ENCODE data around the gene LGR4. TPM values are rescaled to one million over a fixed set of nuclear protein-coding genes. Genes with fewer than 3 reads are reported as not detected.

LGR4 gene
- total and polyA plus RNA-seq, 10 donors = 1.5 to 47.2 (median 27.0) TPM

GRCh38 chr11:27373856-27374602 lies 98.6 kb downstream of the LGR4 start:
- no peak for DNase-seq
- peaks cover 0 to 56% (median 3%) of the 10 kb centered on the region in 6 donors for H3K36me3 ChIP-seq
- intact Hi-C loops (cut with DNase I; ENCODE audit: low total_unique reads) = no loop called here
- H3K27me3 ChIP-seq (replicated peaks in 1 of 7) = no peaks in the 10 kb centered on the region
- H3K9me3 ChIP-seq = no peaks in the 10 kb centered on the region
- H3K27ac ChIP-seq = no peak overlapping the region
- no peak for TF ChIP-seq POLR2A (IDR thresholded peaks at IDR 0.05)
- TF ChIP-seq, protein P1, sequence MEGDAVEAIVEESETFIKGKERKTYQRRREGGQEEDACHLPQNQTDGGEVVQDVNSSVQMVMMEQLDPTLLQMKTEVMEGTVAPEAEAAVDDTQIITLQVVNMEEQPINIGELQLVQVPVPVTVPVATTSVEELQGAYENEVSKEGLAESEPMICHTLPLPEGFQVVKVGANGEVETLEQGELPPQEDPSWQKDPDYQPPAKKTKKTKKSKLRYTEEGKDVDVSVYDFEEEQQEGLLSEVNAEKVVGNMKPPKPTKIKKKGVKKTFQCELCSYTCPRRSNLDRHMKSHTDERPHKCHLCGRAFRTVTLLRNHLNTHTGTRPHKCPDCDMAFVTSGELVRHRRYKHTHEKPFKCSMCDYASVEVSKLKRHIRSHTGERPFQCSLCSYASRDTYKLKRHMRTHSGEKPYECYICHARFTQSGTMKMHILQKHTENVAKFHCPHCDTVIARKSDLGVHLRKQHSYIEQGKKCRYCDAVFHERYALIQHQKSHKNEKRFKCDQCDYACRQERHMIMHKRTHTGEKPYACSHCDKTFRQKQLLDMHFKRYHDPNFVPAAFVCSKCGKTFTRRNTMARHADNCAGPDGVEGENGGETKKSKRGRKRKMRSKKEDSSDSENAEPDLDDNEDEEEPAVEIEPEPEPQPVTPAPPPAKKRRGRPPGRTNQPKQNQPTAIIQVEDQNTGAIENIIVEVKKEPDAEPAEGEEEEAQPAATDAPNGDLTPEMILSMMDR (IDR thresholded peaks at IDR 0.05 in 8 of 11, conservative IDR thresholded peaks at IDR 0.05 in 3 of 11) = no peak
- no peak for TF ChIP-seq POLR2AphosphoS5 (IDR thresholded peaks at IDR 0.05)
- WGBS, 5 donors = 86 to 94% (median 92%) methylated on average over 6 of the region's 6 CpGs
- H3K4me1 ChIP-seq = no peaks in the 10 kb centered on the region
- no peak overlapping the region for H3K4me3 ChIP-seq

- Histone ChIP-seq H3K27me3 (replicated peaks in 1 of 7) (no peaks in the 10 kb centered on the region), H3K27ac (no peak overlapping the region), H3K4me1 (no peaks in the 10 kb centered on the region), H3K4me3 (no peak overlapping the region), H3K36me3 (peaks cover 0 to 55% (median 4%) of the 10 kb centered on the region in 6 donors), H3K9me3 (no peaks in the 10 kb centered on the region)
- WGBS, 5 donors = 88 to 94% (median 89%) methylated on average over 3 of the region's 3 CpGs
- intact Hi-C loops (cut with DNase I; ENCODE audit: low total_unique reads) = no loop called here
- TF ChIP-seq POLR2AphosphoS5 (IDR thresholded peaks at IDR 0.05) = no peak
- DNase-seq = no peak
These were observed 99.2 kb downstream of the LGR4 start for GRCh38 chr11:27373392-27373791.

DNA sequence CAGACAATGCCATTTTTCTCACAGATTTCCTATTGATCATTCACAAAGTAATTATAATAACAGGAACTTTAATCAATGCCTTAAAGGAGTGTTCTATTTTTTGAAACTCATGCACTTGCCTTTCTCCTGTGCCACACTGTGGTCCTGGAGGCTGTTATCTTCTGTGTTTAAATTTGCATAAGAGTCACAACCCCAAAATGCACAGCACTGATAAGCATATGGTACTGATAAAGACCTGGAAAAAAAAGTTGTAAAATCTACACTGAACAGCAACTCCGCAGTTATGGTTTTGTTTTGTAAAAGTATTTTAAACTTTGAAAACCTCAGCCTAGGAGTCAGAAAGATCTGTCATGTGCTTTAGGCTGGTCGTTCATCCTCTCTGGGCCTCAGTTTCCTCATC lies 100.4 kb downstream of the LGR4 start:
- no peak overlapping the region for H3K27ac ChIP-seq
- no peak overlapping the region for H3K4me3 ChIP-seq
- intact Hi-C loops (cut with DNase I; ENCODE audit: low total_unique reads) = no loop called here
- H3K27me3 ChIP-seq (replicated peaks in 1 of 7) = no peaks in the 10 kb centered on the region
- TF ChIP-seq, protein P1 (IDR thresholded peaks at IDR 0.05 in 8 of 11, conservative IDR thresholded peaks at IDR 0.05 in 3 of 11) = no peak
- TF ChIP-seq POLR2A (IDR thresholded peaks at IDR 0.05) (no peak), POLR2AphosphoS5 (IDR thresholded peaks at IDR 0.05) (no peak)
- peaks cover 0 to 66% (median 5%) of the 10 kb centered on the region in 6 donors for H3K36me3 ChIP-seq
- H3K9me3 ChIP-seq = no peaks in the 10 kb centered on the region
- DNase-seq = no peak
- WGBS, 5 donors = 81 to 92% (median 84%) methylated on average over 2 of the region's 2 CpGs
- no peaks in the 10 kb centered on the region for H3K4me1 ChIP-seq

- Histone ChIP-seq H3K4me3 (no peak overlapping the region), H3K27ac (no peak overlapping the region), H3K27me3 (replicated peaks in 1 of 7) (no peaks in the 10 kb centered on the region), H3K36me3 (peaks cover 0 to 63% (median 5%) of the 10 kb centered on the region in 6 donors), H3K9me3 (no peaks in the 10 kb centered on the region), H3K4me1 (no peaks in the 10 kb centered on the region)
- DNase-seq = no peak
- TF ChIP-seq, protein P1 (IDR thresholded peaks at IDR 0.05 in 8 of 11, conservative IDR thresholded peaks at IDR 0.05 in 3 of 11) = no peak
- TF ChIP-seq POLR2AphosphoS5 (IDR thresholded peaks at IDR 0.05) (no peak), POLR2A (IDR thresholded peaks at IDR 0.05) (no peak)
- intact Hi-C loops (cut with DNase I; ENCODE audit: low total_unique reads) = no loop called here
These were observed 101.1 kb downstream of the LGR4 start for GRCh38 chr11:27371489-27371888.
